HepG2 (cell line): ENCODE data around the gene NTRK2. TPM values are rescaled to one million over a fixed set of nuclear protein-coding genes. Genes with fewer than 3 reads are reported as not detected.

ENCODE experiments used
- ATAC-seq: fragments of 200-7000 bp; cut with Tn5 transposase; 3 replicates; pipeline ENCODE4 v1.9.1; 2020; ENCODE audit warnings: mild to moderate bottlenecking, moderate library complexity
- BruUV-seq: library from RNA; stranded (reverse); fragments of 400-500 nt; replicated peaks from 2 replicates; lab custom pipeline; 2021; lab: Mats Ljungman, UMichigan
- CTCF ChIA-PET: fragments of 300-600 bp; formaldehyde crosslinking; extraction: SDS; loops from one replicate; lab custom pipeline; 2021; ENCODE audit warnings: low total read pairs, inconsistent platforms, low intra/inter-chr PET ratio; lab: Yijun Ruan, JAX
- POLR2A ChIA-PET: fragments of 350-600 bp; sonication (Branson Sonifier 250); formaldehyde crosslinking; loops from one replicate; lab custom pipeline; 2020; ENCODE audit warnings: antibody characterized with exemption, inconsistent platforms; lab: Yijun Ruan, JAX
- DNase-seq: peaks from one replicate; pipeline ENCODE4 v3.0.0-alpha.2; 2015; ENCODE audit warnings: low spot score
- FAIRE-seq: peaks from 3 replicates; lab custom pipeline; 2011; peaks lifted over from hg19 to GRCh38; lab: Jason Lieb, UNC
- H2AFZ ChIP-seq: one replicate; pipeline ENCODE4 v1.6.1; 2011; ENCODE audit warnings: low read length, inconsistent platforms
- H3K27ac ChIP-seq: fragments of 300-600 bp; 3 replicates; pipeline ENCODE4 v1.8.0; 2011; ENCODE audit warnings: mixed run types, mild to moderate bottlenecking, mixed read lengths, low read length, inconsistent platforms; ENCODE audit not compliant: insufficient read depth; ENCODE audit errors: extremely low read length
- H3K27me3 ChIP-seq, 2 experiments: fragments of 200-600 bp in 1 of 2; 2 replicates in 1 of 2; 3 replicates in 1 of 2; pipeline versions ENCODE4 v1.6.0 to v1.8.0; 2011; ENCODE audit warnings: low read length in 2 of 2, mild to moderate bottlenecking in 2 of 2, moderate library complexity in 2 of 2, inconsistent platforms in 1 of 2; ENCODE audit not compliant: insufficient read depth in 2 of 2, control insufficient read depth in 1 of 2
- H3K36me3 ChIP-seq, 2 experiments: fragments of 200-600 bp in 1 of 2; replicated peaks in 1 of 2; 2 replicates in 1 of 2; 3 replicates in 1 of 2; pipeline versions ENCODE4 v1.5.1 to v1.8.0; 2011; ENCODE audit warnings: low read length in 2 of 2, inconsistent platforms in 1 of 2; ENCODE audit not compliant: insufficient read depth in 2 of 2, control insufficient read depth in 1 of 2
- H3K4me1 ChIP-seq: 2 replicates; pipeline ENCODE4 v1.5.1; 2012; ENCODE audit warnings: low read length, inconsistent platforms; ENCODE audit not compliant: insufficient read depth
- H3K4me2 ChIP-seq: 2 replicates; pipeline ENCODE4 v1.6.0; 2011; ENCODE audit warnings: low read depth, low read length, inconsistent platforms
- H3K4me3 ChIP-seq, 3 experiments: fragments of 200-600 bp in 1 of 3; sonication (generic), shearing (Covaris generic) in 1 of 3; replicated peaks in 1 of 3; 2 replicates each; pipeline ENCODE4 v1.5.1; 2011 to 2016; ENCODE audit warnings: low read length in 3 of 3, inconsistent platforms in 2 of 3, low read depth in 2 of 3, mild to moderate bottlenecking in 2 of 3, control low read depth in 1 of 3, mixed read lengths in 1 of 3; ENCODE audit not compliant: insufficient read depth in 1 of 3
- H3K79me2 ChIP-seq: one replicate; pipeline ENCODE4 v1.6.1; 2011; ENCODE audit warnings: low read length, inconsistent platforms; ENCODE audit not compliant: insufficient read depth
- H3K9ac ChIP-seq: 2 replicates; pipeline ENCODE4 v1.6.0; 2011; ENCODE audit warnings: mild to moderate bottlenecking, low read depth, low read length, inconsistent platforms; ENCODE audit not compliant: insufficient read depth
- H3K9me3 ChIP-seq: 2 replicates; pipeline ENCODE4 v1.5.1; 2012; ENCODE audit warnings: mild to moderate bottlenecking, low read length
- H4K20me1 ChIP-seq: 2 replicates; pipeline ENCODE4 v1.6.0; 2011; ENCODE audit warnings: inconsistent platforms, mild to moderate bottlenecking, low read length, moderate library complexity; ENCODE audit not compliant: insufficient read depth
- ARID2 ChIP-seq: sonication (generic); formaldehyde crosslinking; IDR thresholded peaks from 2 replicates; pipeline ENCODE4 v1.8.1; 2022; ENCODE audit warnings: mild to moderate bottlenecking, missing genetic modification reagents, borderline replicate concordance
- CSRNP1 ChIP-seq: sonication (generic); formaldehyde crosslinking; IDR thresholded peaks from 2 replicates; pipeline ENCODE4 v1.8.1; 2023; ENCODE audit warnings: mild to moderate bottlenecking, missing genetic modification reagents
- E2F1 ChIP-seq: sonication (generic); formaldehyde crosslinking; IDR thresholded peaks from 2 replicates; pipeline ENCODE4 v1.5.0; 2020; ENCODE audit warnings: missing genetic modification reagents
- HHEX ChIP-seq: IDR thresholded peaks from 2 replicates; pipeline ENCODE4 v1.6.1; 2016; ENCODE audit warnings: control low read depth
- HMG20A ChIP-seq: IDR thresholded peaks from 2 replicates; pipeline ENCODE4 v1.6.1; 2016; ENCODE audit warnings: borderline replicate concordance
- HNF1B ChIP-seq: sonication (generic); formaldehyde crosslinking; IDR thresholded peaks from 2 replicates; pipeline ENCODE4 v1.5.1; 2020; ENCODE audit warnings: mild to moderate bottlenecking, moderate library complexity, missing genetic modification reagents
- ISL2 ChIP-seq: sonication (generic); formaldehyde crosslinking; IDR thresholded peaks from 2 replicates; pipeline ENCODE4 v1.5.0; 2020; ENCODE audit warnings: missing genetic modification reagents
- JARID2 ChIP-seq: sonication (generic); formaldehyde crosslinking; IDR thresholded peaks from 2 replicates; pipeline ENCODE4 v1.8.1; 2023; ENCODE audit warnings: missing genetic modification reagents, inconsistent platforms; ENCODE audit not compliant: insufficient replicate concordance
- KLF11 ChIP-seq: IDR thresholded peaks from 2 replicates; pipeline ENCODE4 v1.6.1; 2016; ENCODE audit warnings: missing compliant biosample characterization
- MTA1 ChIP-seq: sonication (generic); formaldehyde crosslinking; IDR thresholded peaks from 2 replicates; pipeline ENCODE4 v1.4.0; 2020; ENCODE audit warnings: missing genetic modification reagents, mild to moderate bottlenecking, borderline replicate concordance
- RAD51 ChIP-seq: fragments of 450-650 bp; IDR thresholded peaks from 2 replicates; pipeline ENCODE4 v1.6.1; 2016; ENCODE audit warnings: borderline replicate concordance
- REXO4 ChIP-seq: sonication (generic); formaldehyde crosslinking; IDR thresholded peaks from 2 replicates; pipeline ENCODE4 v1.8.0; 2022; ENCODE audit warnings: missing genetic modification reagents, mild to moderate bottlenecking, borderline replicate concordance
- SATB2 ChIP-seq: sonication (generic); formaldehyde crosslinking; IDR thresholded peaks from 2 replicates; pipeline ENCODE4 v1.5.0; 2020; ENCODE audit warnings: missing genetic modification reagents
- SP1 ChIP-seq, 2 experiments: fragments of 450-650 bp in 1 of 2; sonication (generic) in 1 of 2; formaldehyde crosslinking in 1 of 2; IDR thresholded peaks; 2 replicates each; pipeline versions ENCODE4 v1.4.0 to v1.6.1; 2016 to 2020; ENCODE audit warnings: missing genetic modification reagents in 1 of 2
- TERF1 ChIP-seq: sonication (generic); formaldehyde crosslinking; IDR thresholded peaks from 2 replicates; pipeline ENCODE4 v1.8.0; 2022; ENCODE audit warnings: mild to moderate bottlenecking, missing genetic modification reagents, moderate library complexity
- THAP8 ChIP-seq: sonication (generic); formaldehyde crosslinking; IDR thresholded peaks from 2 replicates; pipeline ENCODE4 v1.5.1; 2020; ENCODE audit warnings: missing genetic modification reagents, mild to moderate bottlenecking, borderline replicate concordance
- ZNF770 ChIP-seq: sonication (generic); formaldehyde crosslinking; IDR thresholded peaks from 2 replicates; pipeline ENCODE4 v1.5.0; 2020; ENCODE audit warnings: mild to moderate bottlenecking, missing genetic modification reagents
- WGBS: methylation state at CpG from one replicate; pipeline ENCODE4 v1.1.6; 2017; ENCODE audit warnings: low lambda C conversion rate; 5-methylcytosine and 5-hydroxymethylcytosine counted together
- in situ Hi-C: cut with HindIII; loops from 2 replicates; pipeline ENCODE4 v1.10.0; 2017; ENCODE audit warnings: low pct_unique_long_range_greater_than_20kb; ENCODE audit not compliant: extremely low pct_ligation_motif_present
- intact Hi-C: fragments of 100-400 bp; cut with micrococcal nuclease; formaldehyde crosslinking; loops from one replicate; pipeline ENCODE4 v1.10.0; 2022; ENCODE audit not compliant: unreplicated experiment
- polyA plus RNA-seq, 8 experiments: library from polyadenylated mRNA; depleted of rRNA in 3 of 8; stranded (reverse) in 7 of 8; unstranded in 1 of 8; fragments of >200 nt; fragmentation: Illumina TruSeq in 4 of 8; extraction: Trizol in 4 of 8; gene quantifications; 2 replicates each; pipeline versions ENCODE4 v1.2.1 to v1.2.3, GENCODE V29; 2011 to 2016; ENCODE audit warnings: low read depth in 4 of 8, missing spikeins in 1 of 8, mixed read lengths in 1 of 8; ENCODE audit not compliant: insufficient read depth in 1 of 8
- total RNA-seq, 5 experiments: library from RNA; depleted of rRNA; stranded (reverse); fragments of >200 nt; fragmentation: Illumina TruSeq; extraction: Trizol; gene quantifications; 2 replicates each; pipeline ENCODE4 v1.2.3, GENCODE V29; 2016; ENCODE audit warnings: low read depth in 1 of 5

The NTRK2 gene
- total and polyA plus RNA-seq, 2 of the 13 experiments (the other 11 are each of a cell fraction or from before 2014, with no cell fraction given): not detected

GRCh38 chr9:84702471-84702870 lies 32.9 kb downstream of the NTRK2 start:
- no peaks in the 10 kb centered on the region for H3K27me3 ChIP-seq
- ATAC-seq: no peak
- 0% methylated on average over 1 of the region's 1 CpG for WGBS
- no peak overlapping the region for H3K4me3 ChIP-seq
- no peak overlapping the region for H3K4me2 ChIP-seq
- intact Hi-C loops (no loop called here), in situ Hi-C loops (no loop called here)
- POLR2A ChIA-PET: no interaction called here
- H4K20me1 ChIP-seq: no peaks in the 10 kb centered on the region
- BruUV-seq: no TSS peak
- no peaks in the 10 kb centered on the region for H3K4me1 ChIP-seq
- no peaks in the 10 kb centered on the region for H3K36me3 ChIP-seq
- TF ChIP-seq ISL2 (CRISPR knock-in tag) (no peak), THAP8 (CRISPR knock-in tag) (no peak), SATB2 (no peak), ARID2 (no peak), SP1 (IDR thresholded peaks at IDR 0.05) (no peak), SP1 (CRISPR knock-in tag; IDR thresholded peaks at IDR 0.05) (no peak), CSRNP1 (CRISPR knock-in tag) (no peak), ZNF770 (CRISPR knock-in tag) (no peak), E2F1 (CRISPR knock-in tag) (no peak), HNF1B (CRISPR knock-in tag) (no peak), RAD51 (no peak), KLF11 (CRISPR knock-in tag) (no peak), REXO4 (no peak), HHEX (CRISPR knock-in tag) (no peak), MTA1 (CRISPR knock-in tag) (no peak), TERF1 (CRISPR knock-in tag) (no peak), JARID2 (CRISPR knock-in tag) (no peak), HMG20A (CRISPR knock-in tag) (no peak)
- H3K9me3 ChIP-seq: no peaks in the 10 kb centered on the region
- no peak overlapping the region for H3K9ac ChIP-seq
- H2AFZ ChIP-seq: no peak overlapping the region
- no peak for FAIRE-seq
- DNase-seq: no peak
- CTCF ChIA-PET: no interaction called here
- H3K27ac ChIP-seq: no peak overlapping the region
- H3K79me2 ChIP-seq: no peaks in the 10 kb centered on the region
